ENCODE results near the gene C1S. TPM values are rescaled to one million over a fixed set of nuclear protein-coding genes. Genes with fewer than 3 reads are reported as not detected.

Gene C1S
- total and polyA plus RNA-seq, 9 of the 15 experiments (the other 6 are each of a cell fraction or from before 2014, with no cell fraction given) = 0.08 to 0.84 (median 0.27) TPM

DNA sequence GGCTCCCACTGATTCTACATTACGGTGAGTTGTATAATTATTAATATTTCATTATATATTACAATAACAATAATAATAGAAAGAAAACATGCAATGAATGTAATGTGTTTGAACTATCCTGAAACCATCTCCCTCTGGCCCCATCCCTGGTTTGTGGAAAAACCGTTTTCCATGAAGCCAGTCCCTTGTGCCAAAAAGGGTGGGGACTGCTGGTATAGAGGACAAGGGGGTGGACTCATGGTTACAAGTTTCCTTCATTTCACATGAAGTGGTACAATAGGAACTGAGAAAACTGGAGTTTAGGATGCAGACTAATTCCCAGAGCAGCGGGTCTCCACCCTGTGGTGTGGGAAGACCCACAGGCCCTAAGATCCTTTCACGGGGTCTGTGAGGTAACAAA lies 51.5 kb downstream of the C1S start:
- no TSS peak for BruUV-seq (replicated peaks)
- H4K20me1 ChIP-seq (replicated peaks; ENCODE audit: control insufficient read depth, insufficient read depth, low read length) = no peaks in the 10 kb centered on the region
- H3K4me1 ChIP-seq (replicated peaks in 1 of 2; ENCODE audit: control insufficient read depth in 2 of 2, insufficient read depth in 2 of 2, low read length in 2 of 2) = peaks cover 16 to 21% of the 10 kb centered on the region in 2 experiments
- H3K36me3 ChIP-seq (ENCODE audit: control insufficient read depth, insufficient read depth, low read length) = peaks cover 2% of the 10 kb centered on the region; the same call in 2 of the 3 replicates
- intact Hi-C loops (cut with micrococcal nuclease) (no loop called here), in situ Hi-C loops (cut with MboI) (no loop called here)
- FAIRE-seq (no peak), DNase-seq (ENCODE audit: extremely low read depth in 1 of 4, low spot score in 3 of 4) (no peak), ATAC-seq (no peak)
- ChIA-PET POLR2A (no interaction called here), CTCF (ENCODE audit: low intra/inter-chr PET ratio) (no interaction called here)
- no peak overlapping the region for H3K27ac ChIP-seq (ENCODE audit: extremely low read depth, low read depth, low read length)
- peaks cover 24% of the 10 kb centered on the region for H3K79me2 ChIP-seq (ENCODE audit: control insufficient read depth, insufficient read depth, low read length)
- H3K4me3 ChIP-seq = no peak overlapping the region
- H3K27me3 ChIP-seq (ENCODE audit: control insufficient read depth in 2 of 2, insufficient read depth in 2 of 2, low read length in 2 of 2) = no peaks in the 10 kb centered on the region
- H3K9me3 ChIP-seq (replicated peaks; ENCODE audit: control insufficient read depth, insufficient read depth, low read depth, low read length) = no peaks in the 10 kb centered on the region; the same call in 1 of the 2 replicates
- H3K9ac ChIP-seq (ENCODE audit: insufficient read depth in 1 of 2, low read depth in 2 of 2, low read length in 2 of 2) = no peak overlapping the region
- WGBS (ENCODE audit: insufficient coverage, low coverage, missing lambda C conversion rate) = 66% methylated on average over 3 of the region's 4 CpGs
- no peak overlapping the region for H2AFZ ChIP-seq (ENCODE audit: low read depth, low read length)
- H3K4me2 ChIP-seq (ENCODE audit: insufficient read depth, low read length) = no peak overlapping the region
- H3K9me1 ChIP-seq (ENCODE audit: control insufficient read depth, insufficient read depth, low read length) = no peaks in the 10 kb centered on the region
- TF ChIP-seq ZBTB7A (IDR thresholded peaks at IDR 0.05; ENCODE audit: borderline replicate concordance, control insufficient read depth, low read depth, low read length) (no peak), POLR3G (IDR thresholded peaks at IDR 0.05; ENCODE audit: extremely low read depth, insufficient read length, insufficient replicate concordance) (no peak), MCM3 (IDR thresholded peaks at IDR 0.05) (no peak)

DNA sequence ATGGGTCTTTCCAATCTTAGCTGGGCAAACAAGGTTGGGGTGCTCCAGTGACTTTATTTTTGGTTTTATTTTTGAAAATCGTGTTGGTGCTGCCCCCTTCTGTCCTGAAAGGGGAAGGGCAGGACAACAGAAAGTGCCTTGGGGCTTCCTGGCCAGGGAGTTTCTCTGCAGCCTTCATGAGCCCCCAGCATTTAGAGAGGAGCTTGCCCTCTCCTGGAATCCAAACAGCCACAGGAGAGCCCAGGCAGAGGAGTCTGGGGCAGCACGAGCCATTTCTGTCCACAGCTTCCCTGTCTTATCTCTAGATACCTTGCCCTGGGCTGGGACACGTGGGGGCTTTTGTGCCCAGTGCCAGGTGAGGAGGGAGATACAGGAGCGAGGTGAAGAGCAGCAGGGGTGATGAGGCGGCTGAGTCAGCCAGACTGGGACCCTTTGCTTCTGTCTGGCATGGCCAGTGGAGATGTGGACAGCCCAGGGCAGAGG lies 52.9 kb downstream of the C1S start:
- no TSS peak for BruUV-seq (replicated peaks)
- intact Hi-C loops (cut with micrococcal nuclease) = loop anchor here (1.0 kb wide), 1 partner anchor 53 kb away; the partner anchor contains the start of gene C1S
- no peak for TF ChIP-seq ZNF655 (CRISPR knock-in tag; IDR thresholded peaks at IDR 0.05)
- no peak for TF ChIP-seq TAL1 (IDR thresholded peaks at IDR 0.05)
- TF ChIP-seq SIX5 (IDR thresholded peaks at IDR 0.05; ENCODE audit: borderline replicate concordance in 1 of 2, insufficient read depth in 1 of 2, low read depth in 1 of 2, low read length in 2 of 2) = no peak

More for the DNA sequence above, 52.9 kb downstream of the C1S start:
- no peaks in the 10 kb centered on the region for H3K9me1 ChIP-seq (ENCODE audit: control insufficient read depth, insufficient read depth, low read length)
- H2AFZ ChIP-seq (ENCODE audit: low read depth, low read length) = peak overlapping the region; percentile 48; the same call in 1 of the 2 replicates
- CTCF ChIA-PET (ENCODE audit: low intra/inter-chr PET ratio) = interaction anchor here (0.7 to 1.2 kb wide), 4 partner anchors 53 to 244 kb away, joined by 3 to 5 read pairs (median 4); partner anchors contain the start of gene C1S
- peak; percentile 85 for FAIRE-seq
- H3K4me3 ChIP-seq = no peak overlapping the region
- no peak overlapping the region for H3K27ac ChIP-seq (ENCODE audit: extremely low read depth, low read depth, low read length)
- H3K9me3 ChIP-seq (replicated peaks; ENCODE audit: control insufficient read depth, insufficient read depth, low read depth, low read length) = no peaks in the 10 kb centered on the region
- in situ Hi-C loops (cut with MboI) = no loop called here
- POLR2A ChIA-PET = interaction anchor here (0.6 to 1.2 kb wide), 3 partner anchors 10 to 169 kb away, joined by 3 to 4 read pairs (median 3); no protein-coding TSS in a partner anchor
- DNase-seq (ENCODE audit: extremely low read depth in 1 of 4, low spot score in 3 of 4) = peak; percentile 34 to 62 (median 40)
- H3K79me2 ChIP-seq (ENCODE audit: control insufficient read depth, insufficient read depth, low read length) = peaks cover 10% of the 10 kb centered on the region; the same call in 2 of the 3 replicates
- no peaks in the 10 kb centered on the region for H3K27me3 ChIP-seq (ENCODE audit: control insufficient read depth in 2 of 2, insufficient read depth in 2 of 2, low read length in 2 of 2)
- peaks cover 2% of the 10 kb centered on the region; the same call in 2 of the 3 replicates for H3K36me3 ChIP-seq (ENCODE audit: control insufficient read depth, insufficient read depth, low read length)
- no peaks in the 10 kb centered on the region for H4K20me1 ChIP-seq (replicated peaks; ENCODE audit: control insufficient read depth, insufficient read depth, low read length)
- ATAC-seq = 0 out of 3 replicates have a peak, but pooled peaks have one; percentile 5
- peaks cover 13 to 22% of the 10 kb centered on the region in 2 experiments for H3K4me1 ChIP-seq (replicated peaks in 1 of 2; ENCODE audit: control insufficient read depth in 2 of 2, insufficient read depth in 2 of 2, low read length in 2 of 2)
- WGBS (ENCODE audit: insufficient coverage, low coverage, missing lambda C conversion rate) = 9% methylated on average over 4 of the region's 5 CpGs
- no peak overlapping the region for H3K4me2 ChIP-seq (ENCODE audit: insufficient read depth, low read length)
- H3K9ac ChIP-seq (ENCODE audit: insufficient read depth in 1 of 2, low read depth in 2 of 2, low read length in 2 of 2) = peak overlapping the region in 1 of 2 experiments; percentile 79; a peak in 2 of 4 replicates

All from K562 (cell line).